ENCODE data around the gene DAB2IP.

DNA sequence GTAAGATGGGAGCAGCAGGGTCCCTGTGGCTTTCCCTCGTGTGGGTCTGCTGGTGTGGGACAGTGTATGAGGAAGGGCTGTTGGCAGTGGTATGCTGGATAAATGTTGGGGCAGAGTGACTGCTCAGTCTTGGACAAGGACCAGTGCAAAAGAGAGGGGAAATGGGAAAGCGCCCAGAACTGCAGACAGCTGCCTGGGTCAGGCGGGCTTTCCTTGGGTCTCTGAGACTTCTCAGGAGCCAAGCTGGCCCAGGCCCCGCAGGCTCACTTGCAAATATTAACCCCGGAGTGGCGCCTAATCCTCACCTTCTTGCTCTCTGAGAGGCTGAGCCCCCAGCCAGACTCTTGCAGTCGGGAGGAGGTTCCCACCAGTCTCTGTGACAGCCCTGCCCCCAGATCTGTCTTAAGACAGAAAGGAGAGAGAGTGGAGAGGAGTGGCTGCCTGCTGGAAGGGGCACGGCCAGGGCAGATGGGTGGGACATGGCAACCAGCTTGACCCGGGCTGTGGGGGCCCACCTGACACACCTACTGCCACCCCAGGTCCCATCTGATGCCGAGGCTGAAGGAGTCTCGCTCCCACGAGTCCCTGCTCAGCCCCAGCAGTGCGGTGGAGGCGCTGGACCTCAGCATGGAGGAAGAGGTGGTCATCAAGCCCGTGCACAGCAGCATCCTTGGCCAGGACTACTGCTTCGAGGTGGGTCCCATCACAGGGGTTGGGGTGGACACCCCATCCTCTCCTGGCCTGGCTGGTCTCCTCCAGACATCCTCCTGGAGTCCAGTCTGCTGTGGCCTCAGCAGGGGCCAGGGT lies 105.2 kb downstream of the DAB2IP start:
- TF ChIP-seq CTCF (conservative IDR thresholded peaks at IDR 0.05; ENCODE audit: low read length) (no peak), EZH2phosphoT487 (IDR thresholded peaks at IDR 0.05; ENCODE audit: borderline replicate concordance) (no peak)
